Measurements from ENCODE around the gene ZNF684. TPM values are rescaled to one million over a fixed set of nuclear protein-coding genes. Genes with fewer than 3 reads are reported as not detected.

The ZNF684 gene
- total RNA-seq: 3.0 and 4.7 TPM in 2 replicates

DNA sequence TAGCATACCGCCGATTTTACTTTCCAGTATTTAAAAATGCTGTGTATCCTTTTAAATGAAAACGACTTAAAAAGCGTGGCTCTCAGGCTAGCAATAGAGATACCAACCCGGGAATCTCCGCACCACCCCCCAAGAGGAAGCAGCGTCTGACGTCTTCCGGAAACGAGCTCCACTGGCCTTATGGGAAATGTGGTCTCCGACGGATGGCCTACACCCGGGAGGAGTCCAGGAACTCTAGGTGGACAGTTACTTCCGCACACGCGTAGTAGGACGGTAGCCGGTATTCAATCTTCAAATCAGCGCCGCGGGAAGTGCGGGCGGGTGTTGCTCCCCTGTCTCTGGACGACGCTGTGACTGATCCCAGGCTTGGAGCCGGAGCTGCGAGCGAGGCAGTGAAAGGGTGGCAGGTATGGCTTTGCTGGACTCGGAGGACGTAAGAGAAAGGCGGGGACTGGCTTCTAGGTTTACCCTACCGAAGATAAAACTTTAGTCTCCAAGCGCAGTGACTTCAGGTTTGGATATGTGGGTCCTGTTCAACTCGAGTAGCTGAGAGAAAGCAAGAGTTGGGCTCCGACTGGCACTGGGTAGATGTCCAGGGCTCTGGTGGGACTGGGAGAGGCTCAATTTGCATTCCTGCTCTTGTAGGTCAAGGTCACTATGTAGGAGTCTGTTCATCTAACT lies at the start of gene ZNF684:
TSS of gene ZNF684 (plus strand) at position 257 of the 681 bp plus-strand sequence. CDS start 1,530 bp downstream, outside the sequence.

DNA sequence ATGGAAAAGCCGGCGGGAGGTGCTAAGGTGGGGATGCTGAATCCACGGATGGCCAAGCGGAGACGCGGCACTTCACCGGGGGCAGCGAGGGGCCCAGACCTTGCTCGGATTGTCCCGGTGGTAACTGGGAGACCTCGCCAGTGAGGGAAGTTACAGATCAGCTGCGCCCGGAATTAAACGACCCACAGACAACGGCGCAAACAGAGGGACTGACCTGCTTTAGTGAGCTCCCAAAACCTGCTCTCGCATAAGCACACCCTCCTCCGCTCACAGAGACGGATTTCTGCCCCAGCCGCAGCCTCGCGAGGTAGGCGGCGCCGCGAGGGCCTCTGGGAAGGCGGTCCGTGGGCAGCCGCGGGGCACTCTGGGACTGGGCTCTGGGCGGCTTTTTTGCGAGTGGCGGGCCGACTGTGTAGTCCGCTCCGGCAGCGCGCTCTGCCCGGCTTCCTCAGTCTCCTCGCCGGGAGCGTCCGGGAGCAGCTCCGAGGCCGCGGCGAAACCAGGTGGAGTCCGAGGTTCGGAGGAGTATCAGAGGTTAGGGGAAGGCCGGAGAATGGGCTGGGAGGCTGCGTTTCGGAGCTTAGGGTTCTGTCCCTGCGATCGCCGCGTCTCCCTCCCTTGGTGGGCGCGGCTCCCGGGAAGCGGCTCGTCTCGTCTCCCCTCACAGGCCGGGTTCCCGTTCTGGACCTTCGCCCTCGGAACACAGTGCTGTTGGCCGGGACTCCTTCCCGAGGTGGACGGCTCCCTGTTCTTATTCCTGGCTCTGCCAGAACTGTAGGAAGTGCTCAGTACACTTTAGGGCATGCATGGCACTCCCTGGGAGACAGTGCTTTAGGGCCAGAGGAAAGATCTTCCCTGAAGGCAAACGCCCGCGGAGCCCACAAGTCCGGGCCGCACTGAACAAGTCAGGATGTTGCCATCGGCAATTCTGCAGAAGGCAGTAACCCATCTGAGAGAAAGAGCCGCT lies 22.8 kb upstream of the ZNF684 start, which contains the start of gene EXO5:
TSS of gene EXO5 (plus strand) at position 393 of the 967 bp plus-strand sequence. CDS start 5,778 bp downstream, outside the sequence.

Small RNA genes lying within 50 kb of the gene (small RNA-seq; reads per million reads assigned to genes)
- gene AL356379.1: not detected

Other genes with a start within 250 kb of the ZNF684 start
- gene COL9A2, start 214.4 kb upstream of the ZNF684 start, total RNA-seq: 1.6 and 4.1 TPM in 2 replicates
- gene SMAP2, start 157.9 kb upstream of the ZNF684 start, total RNA-seq: 6.7 and 13.2 TPM in 2 replicates
- gene ZFP69B, start 81.2 kb upstream of the ZNF684 start, total RNA-seq: 2.7 and 4.1 TPM in 2 replicates
- 3.4 and 4.7 TPM in 2 replicates for gene ZFP69, start 54.3 kb upstream of the ZNF684 start, total RNA-seq
- 7.5 and 11.8 TPM in 2 replicates for gene EXO5, start 22.9 kb upstream of the ZNF684 start, total RNA-seq
- under 0.01 and 0.65 TPM in 2 replicates for gene RIMS3, start 134.0 kb downstream of the ZNF684 start, total RNA-seq
- 47.5 and 48.4 TPM in 2 replicates for gene NFYC, start 160.1 kb downstream of the ZNF684 start, total RNA-seq

All from placental epithelial cell (primary cell).